ENCODE data around the gene FCRLA.
"Not testable (repeated sequence)": the region's sequence is repeated elsewhere in the genome, so short reads cannot be mapped to it uniquely, and the experiment has no call there.

The FCRLA gene

GRCh38 chr1:161706113-161706481 is 932 bp upstream of the FCRLA start:
- no peak for DNase-seq

- DNase-seq: no peak
These were observed 474 bp downstream of the FCRLA start for GRCh38 chr1:161707503-161707902.

- DNase-seq: no peak
These were observed 2.3 kb downstream of the FCRLA start for GRCh38 chr1:161709373-161709772.

- DNase-seq: no peak
These were observed 3.5 kb downstream of the FCRLA start for GRCh38 chr1:161710560-161710959.

- DNase-seq: no peak
These were observed 11.7 kb downstream of the FCRLA start for GRCh38 chr1:161718559-161719324.

GRCh38 chr1:161719325-161719611 is 12.2 kb downstream of the FCRLA start:
- DNase-seq: no peak

- no peak for DNase-seq
These were observed 13.4 kb downstream of the FCRLA start for GRCh38 chr1:161720422-161720821.

- DNase-seq: no peak
These were observed 14.1 kb downstream of the FCRLA start, which contains the start of gene FCRLB for GRCh38 chr1:161720956-161721737. TSS of gene FCRLB (plus strand) at chr1:161721544. CDS start at chr1:161722673, 1,129 bp downstream.

GRCh38 chr1:161721738-161722343 is 14.8 kb downstream of the FCRLA start:
- no peak for DNase-seq

- DNase-seq: no peak
These were observed 15.4 kb downstream of the FCRLA start for GRCh38 chr1:161722406-161722805.

- DNase-seq: no peak
These were observed 16.6 kb downstream of the FCRLA start for GRCh38 chr1:161723459-161724141.

GRCh38 chr1:161725258-161725907 is 18.4 kb downstream of the FCRLA start:
- DNase-seq: not testable (repeated sequence)

GRCh38 chr1:161725908-161726472 is 19.0 kb downstream of the FCRLA start:
- peak; percentile 21 for DNase-seq

GRCh38 chr1:161726473-161727255 is 19.6 kb downstream of the FCRLA start:
- peak; percentile 57 for DNase-seq

- DNase-seq: no peak
These were observed 20.4 kb downstream of the FCRLA start for GRCh38 chr1:161727256-161727924.

GRCh38 chr1:161728376-161729226 is 21.6 kb downstream of the FCRLA start:
- DNase-seq: no peak

- DNase-seq: no peak
These were observed 23.1 kb downstream of the FCRLA start for GRCh38 chr1:161730050-161730564.

GRCh38 chr1:161731241-161731640 is 24.2 kb downstream of the FCRLA start:
- DNase-seq: no peak

- no peak for DNase-seq
These were observed 25.1 kb downstream of the FCRLA start for GRCh38 chr1:161731981-161732718.

All from NCI-H1694 (cell line).